ENCODE results near the gene VPS4B. TPM values are rescaled to one million over a fixed set of nuclear protein-coding genes. Genes with fewer than 3 reads are reported as not detected.
"Not testable (repeated sequence)": the region's sequence is repeated elsewhere in the genome, so short reads cannot be mapped to it uniquely, and the experiment has no call there.

The VPS4B gene
- total RNA-seq, 1 experiment from 2014 or later, result 37.8 TPM

DNA sequence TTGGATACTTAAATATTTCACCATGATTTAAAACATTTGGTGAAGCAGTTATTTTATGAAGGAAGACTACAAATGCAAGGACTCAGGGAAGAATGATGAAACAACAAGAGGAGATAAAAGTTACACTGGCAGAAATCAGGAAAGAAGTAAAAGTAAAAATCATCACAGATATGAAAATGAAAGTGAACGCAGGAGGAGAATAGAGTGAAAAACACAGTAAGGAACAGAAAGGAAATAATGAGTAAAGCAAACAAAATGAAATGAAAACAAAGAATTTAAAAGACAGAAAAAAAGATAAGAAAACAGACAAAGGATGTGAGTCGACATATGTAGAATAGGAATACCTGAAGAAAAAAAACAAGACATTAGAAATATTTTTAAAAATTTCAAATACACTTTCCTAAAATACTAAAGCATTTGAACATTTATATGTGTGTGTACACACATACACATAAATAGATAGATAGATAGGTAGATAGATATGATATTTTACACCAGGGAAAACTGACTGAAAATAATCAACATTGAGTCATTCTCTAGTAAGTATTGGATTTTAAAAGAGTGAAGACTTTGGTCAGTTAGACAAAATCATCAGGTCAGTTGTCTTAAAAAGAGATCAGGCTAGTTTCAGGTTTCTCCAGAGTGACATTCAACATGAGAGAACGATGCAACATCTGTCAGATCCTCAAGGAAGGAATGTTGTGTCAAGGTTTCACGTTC, 43.2 kb downstream of the VPS4B start:
- no peak for DNase-seq (ENCODE audit: low spot score)
- in situ Hi-C loops (cut with HindIII; ENCODE audit: low sequenced_read_pairs), result no loop called here

DNA sequence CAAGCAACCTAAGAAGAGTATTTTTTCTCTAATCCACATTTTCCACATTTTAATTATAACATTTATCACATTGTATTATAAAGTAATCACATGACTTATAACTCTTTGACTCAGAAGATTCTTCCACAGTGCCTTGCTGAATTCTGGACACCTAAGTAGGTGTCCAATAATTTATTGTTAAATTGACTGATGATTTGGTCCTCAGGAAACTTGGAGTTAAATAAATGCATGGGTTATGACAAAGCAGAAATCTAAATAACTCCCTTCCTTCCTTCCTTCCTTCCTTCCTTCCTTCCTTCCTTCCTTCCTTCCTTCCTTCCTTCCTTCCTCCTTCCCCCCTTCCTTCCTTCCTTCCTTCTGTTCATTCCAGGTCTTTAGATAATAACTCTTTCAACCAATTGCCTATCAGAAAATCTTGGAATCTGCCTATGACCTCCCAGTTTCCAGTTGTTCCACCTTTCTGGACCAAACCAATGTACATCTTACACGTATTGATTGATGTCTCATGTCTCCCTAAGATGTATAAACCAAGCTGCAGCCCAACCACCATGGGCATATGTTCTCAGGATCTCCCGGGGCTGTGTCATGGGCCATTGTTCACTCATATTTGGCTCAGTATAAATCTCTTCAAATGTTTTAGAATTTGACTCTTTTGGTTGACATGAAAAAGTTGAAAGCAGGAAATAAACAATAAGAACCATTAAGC, 44.8 kb downstream of the VPS4B start:
- in situ Hi-C loops (cut with HindIII; ENCODE audit: low sequenced_read_pairs), result no loop called here
- no peak for DNase-seq (ENCODE audit: low spot score)

DNA sequence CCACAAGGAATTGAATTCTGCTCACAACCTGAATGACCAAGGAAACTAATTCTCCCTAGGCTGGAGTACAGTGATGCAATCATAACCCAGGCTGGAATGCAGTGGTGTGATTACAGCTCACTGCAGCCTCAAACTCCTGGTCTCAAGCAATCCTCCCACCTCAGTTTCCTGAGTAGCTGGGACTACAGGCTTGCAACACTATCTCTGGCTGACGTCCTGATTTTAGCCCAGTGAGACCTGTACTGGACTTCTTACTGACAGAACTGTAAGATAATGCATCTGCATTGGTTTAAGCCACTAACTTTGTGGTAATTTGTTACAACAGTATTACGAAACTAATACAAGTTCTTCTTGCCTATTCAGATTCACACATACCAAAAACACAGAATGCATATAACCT, 45.7 kb downstream of the VPS4B start:
- DNase-seq (ENCODE audit: low spot score), result no peak
- in situ Hi-C loops (cut with HindIII; ENCODE audit: low sequenced_read_pairs), result no loop called here

DNA sequence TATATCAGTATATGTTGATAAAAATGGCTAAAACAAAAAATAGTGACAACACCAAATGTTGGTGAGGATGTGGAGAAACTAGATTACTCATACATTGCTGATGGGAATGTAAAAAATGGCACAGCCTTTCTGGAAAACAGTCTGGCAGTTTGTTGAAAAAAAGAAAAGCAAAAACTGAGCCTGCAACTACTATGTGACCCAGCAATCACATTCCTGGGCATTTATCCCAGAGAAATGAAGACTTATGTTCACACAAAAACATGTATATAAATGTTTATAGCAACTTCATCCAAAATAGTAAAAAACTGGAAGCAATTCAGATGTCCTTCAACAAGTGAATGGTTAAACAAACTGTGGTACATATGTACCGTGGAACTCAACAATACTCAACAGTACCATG, 47.7 kb downstream of the VPS4B start:
- no peak for DNase-seq (ENCODE audit: low spot score)
- in situ Hi-C loops (cut with HindIII; ENCODE audit: low sequenced_read_pairs), result no loop called here

DNA sequence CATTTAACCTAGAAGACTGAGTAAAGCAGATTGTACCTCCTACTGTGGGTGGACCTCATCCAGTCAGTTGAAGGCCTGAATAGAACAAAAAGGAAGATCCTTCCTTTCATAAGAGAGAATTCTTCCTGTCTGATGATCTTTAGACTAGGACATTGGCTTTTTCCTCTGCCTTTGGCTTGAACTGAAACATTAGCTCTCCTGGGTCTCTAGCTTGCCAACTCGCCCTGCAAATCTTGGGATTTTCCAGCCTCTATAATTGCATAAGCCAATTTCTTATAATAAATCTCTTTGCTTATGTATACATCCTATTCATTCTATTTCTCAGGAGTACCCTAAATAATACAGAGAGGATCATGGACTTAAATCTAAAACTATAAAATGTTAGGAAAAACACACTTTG, 49.1 kb downstream of the VPS4B start:
- no peak for DNase-seq (ENCODE audit: low spot score)
- in situ Hi-C loops (cut with HindIII; ENCODE audit: low sequenced_read_pairs), result no loop called here

DNA sequence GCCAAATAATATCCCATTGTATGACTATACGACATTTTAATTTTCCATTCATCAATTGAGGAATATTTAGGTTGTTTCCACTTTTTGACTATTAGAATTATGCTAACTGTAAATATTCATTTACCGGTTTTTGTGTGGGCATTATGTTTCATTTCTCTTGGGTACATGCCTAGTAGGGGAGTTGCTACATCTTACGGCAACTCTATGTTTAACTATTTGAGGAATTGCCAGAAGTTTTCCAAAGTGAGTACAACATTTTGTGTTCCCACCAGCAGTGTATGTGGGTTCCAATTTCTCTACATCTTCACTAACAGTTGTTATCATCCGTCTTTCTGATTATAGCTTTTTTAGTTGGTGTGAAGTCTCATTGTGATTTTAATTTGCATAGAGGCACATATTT, 53.7 kb downstream of the VPS4B start:
- DNase-seq (ENCODE audit: low spot score), result no peak
- in situ Hi-C loops (cut with HindIII; ENCODE audit: low sequenced_read_pairs), result no loop called here

DNA sequence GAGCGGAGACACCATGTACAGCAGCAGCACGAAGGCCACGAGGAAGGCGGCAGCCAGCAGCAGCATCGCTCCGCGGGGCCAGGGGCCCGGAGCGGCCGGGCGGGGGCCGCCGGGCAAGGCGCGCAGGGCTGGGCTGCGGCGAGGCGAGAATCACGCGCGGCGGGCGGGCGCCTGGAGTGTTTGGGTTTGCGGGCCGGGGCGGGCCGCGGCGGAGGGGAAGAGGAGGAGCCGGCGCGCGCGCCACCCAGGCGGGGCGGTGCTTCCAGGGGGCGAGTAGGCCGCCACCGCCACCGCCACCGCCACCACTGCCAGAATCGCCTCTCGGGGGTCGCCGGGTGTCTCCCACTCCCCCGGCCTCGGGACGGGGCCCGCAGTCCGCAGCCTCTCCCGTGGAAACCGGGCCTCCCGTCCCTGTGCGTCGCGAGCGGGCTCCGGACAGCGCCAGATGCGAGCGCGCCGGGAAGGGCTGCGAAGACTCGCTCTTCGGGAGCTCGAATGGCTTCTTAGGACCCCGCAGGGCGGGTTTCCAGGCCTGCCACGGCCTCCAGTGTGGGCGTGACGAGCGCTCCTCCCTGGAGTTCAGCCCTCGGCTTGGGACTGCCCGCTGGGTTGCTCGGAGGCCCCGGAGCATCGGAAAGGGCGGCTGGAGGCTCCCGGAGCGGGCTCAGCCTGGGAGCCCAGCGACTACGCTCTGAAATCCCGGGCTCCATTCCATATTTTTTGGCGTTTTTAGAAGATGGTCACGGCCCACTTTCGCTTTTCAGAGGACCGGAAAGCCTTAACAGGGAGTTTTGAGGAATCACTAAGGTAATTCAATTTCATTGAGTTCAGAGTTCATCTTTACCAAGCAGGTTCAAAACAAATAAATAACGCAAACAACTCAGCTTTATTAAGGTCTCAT, 55.0 kb downstream of the VPS4B start, which contains the start of gene KDSR:
KDSR (minus strand) TSS at position 154 of the 901 bp plus-strand sequence; CDS start at position 66, 88 bp downstream.
- in situ Hi-C loops (cut with HindIII; ENCODE audit: low sequenced_read_pairs), result no loop called here
- peak; percentile 88 for DNase-seq (ENCODE audit: low spot score)

DNA sequence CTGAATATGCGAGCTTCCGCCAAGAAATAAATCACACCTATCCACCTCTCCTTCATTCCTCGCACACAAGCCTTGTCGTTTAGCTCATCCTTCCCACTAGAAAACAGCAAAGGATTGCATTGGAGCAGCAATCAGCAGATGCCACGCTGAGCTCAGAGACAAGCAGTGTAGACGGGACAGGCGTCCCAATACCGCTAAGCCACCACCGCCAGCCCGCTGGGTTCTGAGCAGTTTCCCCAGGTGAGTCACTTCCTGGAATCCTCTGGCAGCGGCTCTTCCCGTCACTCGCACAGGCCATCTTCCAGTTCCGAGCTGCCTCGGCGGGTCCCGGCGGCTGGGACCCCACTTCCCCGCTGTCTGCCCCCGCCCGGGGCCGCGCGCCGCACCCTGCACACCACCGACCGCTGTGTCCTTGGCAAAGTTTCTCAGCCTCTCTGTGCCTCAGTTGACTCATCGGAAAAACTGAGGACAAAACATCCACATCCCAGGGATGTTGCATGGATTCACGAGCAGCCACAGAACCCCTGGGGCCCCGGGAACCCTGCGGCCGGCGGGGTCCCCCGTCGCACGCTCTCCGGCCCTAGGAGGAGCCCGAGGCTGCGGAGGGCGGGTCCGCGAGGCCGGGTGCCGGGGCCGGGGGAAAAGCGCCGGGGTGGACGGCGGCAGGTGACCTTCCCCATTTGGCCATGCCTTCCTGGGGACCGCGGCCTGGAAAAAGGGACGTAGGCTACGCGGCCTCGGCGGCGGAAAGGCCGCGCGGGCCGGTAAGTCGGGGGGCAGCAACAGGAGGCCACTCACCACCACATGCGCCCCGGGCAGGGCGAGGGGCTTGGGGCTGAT, 55.8 kb downstream of the VPS4B start:
- DNase-seq (ENCODE audit: low spot score), result peak; percentile 71
- in situ Hi-C loops (cut with HindIII; ENCODE audit: low sequenced_read_pairs), result no loop called here

DNA sequence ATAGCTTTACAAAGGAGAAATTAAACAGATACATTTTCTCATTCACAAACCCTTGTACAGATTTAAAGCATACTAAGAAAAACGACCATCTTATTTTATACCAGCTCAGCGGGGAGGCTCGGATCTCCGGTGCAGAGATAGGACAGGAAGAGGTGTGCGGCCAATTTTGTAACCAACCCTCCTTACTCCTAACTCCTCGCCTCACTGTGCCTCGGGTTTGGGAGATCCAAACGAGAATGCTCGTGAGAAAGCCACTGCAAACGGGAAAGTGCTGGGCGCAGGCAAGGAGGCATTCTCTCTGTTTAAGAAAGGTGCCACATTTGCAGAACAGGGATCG, 56.4 kb downstream of the VPS4B start:
- in situ Hi-C loops (cut with HindIII; ENCODE audit: low sequenced_read_pairs), result no loop called here
- no peak for DNase-seq (ENCODE audit: low spot score)

DNA sequence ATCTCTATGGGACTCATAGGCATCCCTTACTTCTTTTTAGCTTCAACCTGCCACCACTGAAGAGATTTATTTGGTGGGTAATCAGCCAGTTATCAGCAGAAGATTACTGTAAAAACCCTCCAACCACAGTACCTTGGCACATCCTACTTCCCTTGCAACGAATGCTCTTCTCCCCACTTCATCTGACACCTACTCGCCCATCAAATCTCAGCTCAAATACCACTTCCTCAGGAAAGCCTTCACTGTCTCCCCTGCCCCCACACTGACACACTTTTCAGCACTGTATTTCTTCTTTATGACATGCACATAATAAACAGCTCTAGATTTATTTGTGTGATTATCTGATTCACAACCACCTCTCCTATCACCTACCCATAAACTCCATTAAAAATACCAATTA, 58.3 kb downstream of the VPS4B start:
- in situ Hi-C loops (cut with HindIII; ENCODE audit: low sequenced_read_pairs), result no loop called here
- DNase-seq (ENCODE audit: low spot score), result no peak

DNA sequence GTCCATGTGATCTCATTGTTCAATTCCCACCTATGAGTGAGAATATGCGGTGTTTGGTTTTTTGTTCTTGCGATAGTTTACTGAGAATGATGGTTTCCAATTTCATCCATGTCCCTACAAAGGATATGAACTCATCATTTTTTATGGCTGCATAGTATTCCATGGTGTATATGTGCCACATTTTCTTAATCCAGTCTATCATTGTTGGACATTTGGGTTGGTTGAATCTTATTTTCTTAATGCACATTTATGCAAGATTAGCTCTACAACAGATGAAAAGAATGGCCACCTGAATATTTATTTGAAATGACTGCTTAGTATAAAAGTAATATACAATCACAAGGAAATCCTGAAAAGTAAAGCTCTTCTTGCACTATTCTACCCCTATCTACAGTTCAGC, 58.9 kb downstream of the VPS4B start:
- in situ Hi-C loops (cut with HindIII; ENCODE audit: low sequenced_read_pairs); DNase-seq (ENCODE audit: low spot score): not testable (repeated sequence)

DNA sequence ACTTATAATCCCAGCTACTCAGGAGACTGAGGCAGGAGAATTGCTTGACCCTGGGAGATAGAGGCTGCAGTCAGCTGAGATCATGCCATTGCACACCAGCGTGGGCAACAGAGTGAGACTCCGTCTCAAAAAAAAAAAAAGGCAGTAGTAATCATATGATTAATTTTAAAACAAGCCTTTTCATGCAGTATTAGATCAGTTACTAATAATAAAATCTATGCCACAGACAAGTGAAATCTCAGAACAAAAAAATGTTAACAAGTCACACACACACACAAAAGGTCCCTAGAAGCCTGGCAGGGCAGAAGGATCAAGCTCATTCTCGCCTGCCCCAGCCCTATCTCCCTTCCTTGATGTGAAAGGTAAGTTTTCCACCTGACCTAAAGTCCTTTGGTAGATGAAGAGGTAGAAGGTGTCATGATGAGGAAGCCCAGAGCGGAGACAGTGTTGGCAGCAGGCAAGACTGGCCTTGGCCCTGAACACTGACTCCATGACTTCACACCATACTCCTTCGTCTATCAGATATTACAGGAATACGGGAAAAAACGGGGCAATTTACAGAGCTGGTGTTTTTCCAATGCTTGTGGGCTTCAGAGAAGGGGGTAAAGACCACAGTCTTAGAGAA, 65.9 kb downstream of the VPS4B start:
- in situ Hi-C loops (cut with HindIII; ENCODE audit: low sequenced_read_pairs), result no loop called here

DNA sequence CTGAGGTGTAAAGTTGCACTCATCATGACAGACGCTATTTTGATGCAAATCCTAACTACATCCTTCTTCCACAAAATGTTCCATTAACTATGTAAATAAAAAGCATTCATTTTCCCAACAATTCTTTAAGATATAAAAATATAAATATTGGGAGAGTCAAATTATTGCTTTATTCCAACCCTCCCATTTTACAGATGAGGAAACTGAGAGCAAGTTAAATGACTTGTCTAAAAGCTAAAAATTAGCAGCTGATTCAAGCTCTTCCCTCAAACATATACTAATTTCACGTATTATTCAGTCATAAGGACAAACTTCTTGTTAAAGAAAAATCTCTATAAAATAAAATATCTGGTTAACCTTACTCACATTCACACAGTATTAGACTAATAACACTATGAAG, 72.0 kb downstream of the VPS4B start:
- in situ Hi-C loops (cut with HindIII; ENCODE audit: low sequenced_read_pairs), result no loop called here
- no peak for DNase-seq (ENCODE audit: low spot score)

More for the DNA sequence above, 65.9 kb downstream of the VPS4B start:
- no peak for DNase-seq (ENCODE audit: low spot score)

DNA sequence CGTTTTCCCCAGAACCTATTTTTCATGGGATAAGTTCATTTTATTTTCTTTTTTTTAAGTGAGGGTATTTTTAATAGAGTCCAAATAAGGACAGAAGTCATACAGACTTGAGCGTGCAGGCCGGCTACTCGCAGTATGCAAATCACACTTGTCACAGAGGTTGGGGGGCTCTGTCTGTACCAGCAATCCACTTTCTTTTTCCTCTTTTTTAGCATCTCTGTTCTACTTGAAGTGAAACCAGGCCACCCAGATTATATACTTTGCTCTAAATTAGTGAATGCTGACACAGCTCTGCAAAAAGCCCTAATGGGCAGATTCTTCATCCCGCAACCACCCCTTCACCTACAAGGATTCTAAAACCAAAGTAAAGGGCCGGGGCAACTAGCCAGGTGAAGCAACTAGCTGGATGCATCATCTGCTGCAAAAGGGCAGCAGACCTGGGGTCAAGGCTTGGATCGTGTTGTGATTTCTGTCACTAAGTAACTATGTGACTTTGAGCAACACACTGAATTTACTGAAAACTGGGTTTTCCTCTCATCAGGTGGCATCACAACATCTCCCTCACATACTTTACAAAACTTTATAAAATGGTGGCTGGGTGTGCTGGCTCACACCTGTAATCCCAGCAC, 73.7 kb downstream of the VPS4B start:
- in situ Hi-C loops (cut with HindIII; ENCODE audit: low sequenced_read_pairs), result no loop called here
- DNase-seq (ENCODE audit: low spot score), result no peak

DNA sequence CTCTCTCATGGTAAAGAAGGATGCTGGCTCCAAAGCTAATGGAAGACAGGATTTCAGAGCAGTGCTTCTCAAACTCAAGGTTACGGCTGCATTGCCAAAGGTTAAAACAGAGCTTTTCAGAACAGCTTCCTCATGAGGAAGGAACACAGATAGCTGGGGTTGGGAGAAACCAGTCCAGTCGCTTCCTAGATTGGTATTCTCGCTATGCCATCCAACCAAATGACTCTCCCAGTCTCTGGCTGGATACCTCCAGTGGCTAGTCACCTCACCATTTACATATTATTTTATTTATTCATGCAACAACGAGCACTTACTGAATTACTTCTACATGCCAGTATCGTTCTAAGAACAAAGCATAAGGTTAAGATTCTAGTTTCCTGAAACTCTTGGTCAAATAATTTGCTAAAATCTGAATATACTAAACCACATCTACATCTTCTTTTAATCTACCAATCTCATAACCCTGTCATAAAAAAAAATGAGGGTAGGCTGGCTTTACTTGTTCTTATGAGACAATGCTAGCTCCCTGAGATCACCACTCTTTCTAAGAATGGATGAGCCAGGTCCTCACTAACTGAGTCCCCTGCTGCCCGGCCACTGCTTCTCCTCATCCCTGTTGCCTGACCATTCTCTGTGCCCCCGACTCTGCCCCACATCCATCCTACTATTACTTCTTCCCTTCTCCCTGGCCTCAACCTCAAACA, 75.6 kb downstream of the VPS4B start:
- no peak for DNase-seq (ENCODE audit: low spot score)
- in situ Hi-C loops (cut with HindIII; ENCODE audit: low sequenced_read_pairs), result no loop called here

DNA sequence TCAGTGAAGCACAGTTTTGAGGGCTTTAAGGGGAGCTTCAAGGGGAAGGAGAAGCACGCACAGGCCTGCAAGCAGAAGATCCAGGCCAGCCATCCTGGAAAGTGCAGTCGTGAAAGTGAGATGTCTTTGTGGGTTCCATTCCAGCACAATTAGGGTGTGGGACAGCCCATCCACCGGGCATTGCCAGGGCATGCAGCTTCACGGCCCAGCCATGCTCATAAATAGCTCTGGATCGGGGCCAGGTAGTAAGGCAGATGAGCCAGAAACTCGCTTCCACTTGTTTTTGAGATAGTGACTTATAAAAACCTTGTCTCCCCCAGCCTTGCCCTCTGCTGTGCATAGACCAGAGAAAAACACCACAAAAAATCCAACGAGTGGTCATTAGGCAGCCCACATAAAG, 76.2 kb downstream of the VPS4B start:
- in situ Hi-C loops (cut with HindIII; ENCODE audit: low sequenced_read_pairs), result no loop called here
- DNase-seq (ENCODE audit: low spot score), result peak; percentile 52

DNA sequence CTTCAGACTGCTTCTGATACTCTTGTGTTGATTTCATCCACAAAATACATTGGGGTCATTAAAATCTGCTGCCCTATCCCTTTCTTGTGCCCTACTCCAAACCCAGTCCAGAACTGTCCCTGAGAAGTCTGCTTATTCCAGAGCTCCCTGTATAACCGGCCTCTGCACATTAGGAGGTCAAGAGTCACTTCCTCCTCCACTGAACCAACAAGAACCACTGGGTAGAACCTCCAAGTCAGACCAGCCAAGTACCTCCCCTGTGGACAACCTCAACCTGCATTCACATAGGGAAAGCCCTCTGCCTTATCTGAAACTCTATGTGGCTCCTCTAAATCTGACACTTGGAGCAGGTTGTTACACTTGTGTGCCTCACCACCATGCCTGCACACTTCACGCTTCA, 77.4 kb downstream of the VPS4B start:
- DNase-seq (ENCODE audit: low spot score), result no peak
- in situ Hi-C loops (cut with HindIII; ENCODE audit: low sequenced_read_pairs), result no loop called here

DNA sequence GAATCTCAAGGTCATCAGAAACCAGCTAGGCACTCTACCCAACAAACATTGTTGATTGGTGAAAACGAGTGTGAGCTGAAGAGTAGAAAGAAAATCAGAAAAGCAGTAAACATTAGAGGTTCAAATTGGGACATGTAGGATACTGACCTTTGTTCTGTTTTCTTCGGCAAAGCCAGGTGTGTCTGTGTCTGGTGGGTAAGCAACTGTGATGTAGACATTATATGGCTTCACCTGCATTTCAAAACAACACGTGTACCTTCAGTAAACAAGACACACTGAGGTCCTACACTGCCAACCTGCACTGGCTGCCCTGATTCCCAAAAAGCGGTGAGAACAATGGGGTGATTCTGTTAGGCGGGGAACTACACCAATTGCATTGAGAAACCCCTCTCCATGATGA, 78.0 kb downstream of the VPS4B start:
- no peak for DNase-seq (ENCODE audit: low spot score)
- in situ Hi-C loops (cut with HindIII; ENCODE audit: low sequenced_read_pairs), result no loop called here

All from G401 (cell line).